AG04450 (cell line): ENCODE results near the gene WDR64. TPM values are rescaled to one million over a fixed set of nuclear protein-coding genes. Genes with fewer than 3 reads are reported as not detected.

Experiments used
- CTCF ChIA-PET: fragments of 300-600, 350-600 bp; formaldehyde crosslinking; extraction: SDS; loops from one replicate; lab custom pipeline; 2022; ENCODE audit warnings: antibody characterized with exemption, inconsistent platforms; lab: Charles Lee
- POLR2A ChIA-PET: fragments of 350-600 bp; formaldehyde crosslinking; extraction: SDS; loops from one replicate; lab custom pipeline; 2021; ENCODE audit warnings: antibody characterized with exemption, inconsistent platforms; lab: Yijun Ruan, JAX
- DNase-seq: peaks from one replicate; pipeline ENCODE4 v3.0.0-alpha.2; 2011; ENCODE audit warnings: low read depth, low spot score
- H3K27ac ChIP-seq: one replicate; pipeline ENCODE4 v1.5.1; 2012; ENCODE audit warnings: low read depth, low read length, control low read depth
- H3K27me3 ChIP-seq: one replicate; pipeline ENCODE4 v1.6.0; 2012; ENCODE audit warnings: low read length; ENCODE audit not compliant: control insufficient read depth, insufficient read depth
- H3K4me3 ChIP-seq: 2 replicates; pipeline ENCODE4 v1.5.1; 2011; ENCODE audit warnings: mild to moderate bottlenecking, low read depth, low read length, control low read depth
- H3K9me3 ChIP-seq: 2 replicates; pipeline ENCODE4 v1.5.1; 2012; ENCODE audit warnings: low read length; ENCODE audit not compliant: control insufficient read depth, insufficient read depth
- CTCF ChIP-seq: IDR thresholded peaks from 2 replicates; pipeline ENCODE4 v1.5.1; 2011; ENCODE audit warnings: low read depth, low read length, control low read depth, inconsistent platforms
- polyA plus RNA-seq: library from polyadenylated mRNA; depleted of rRNA; stranded (reverse); fragments of >200 nt; gene quantifications from 2 replicates; pipeline ENCODE4 v1.2.3, GENCODE V29; 2011

The WDR64 gene
- polyA plus RNA-seq, 1 experiment, result not detected

GRCh38 chr1:241765390-241765789, 113.3 kb downstream of the WDR64 start:
- Histone ChIP-seq H3K27me3 (no peaks in the 10 kb centered on the region), H3K9me3 (no peaks in the 10 kb centered on the region), H3K27ac (no peak overlapping the region), H3K4me3 (no peak overlapping the region)
- DNase-seq, result no peak
- POLR2A ChIA-PET, result no interaction called here
- CTCF ChIA-PET, result no interaction called here
- no peak for TF ChIP-seq CTCF

- H3K27me3 ChIP-seq, result no peaks in the 10 kb centered on the region
- no peak overlapping the region for H3K27ac ChIP-seq
- DNase-seq, result no peak
- H3K4me3 ChIP-seq, result no peak overlapping the region
- no peaks in the 10 kb centered on the region for H3K9me3 ChIP-seq
- CTCF ChIA-PET, result no interaction called here
- no peak for TF ChIP-seq CTCF
- POLR2A ChIA-PET, result no interaction called here
Measured at GRCh38 chr1:241767737-241768136, 115.7 kb downstream of the WDR64 start.

- Histone ChIP-seq H3K27me3 (no peaks in the 10 kb centered on the region), H3K27ac (no peak overlapping the region), H3K9me3 (no peaks in the 10 kb centered on the region), H3K4me3 (no peak overlapping the region)
- TF ChIP-seq CTCF, result no peak
- POLR2A ChIA-PET, result no interaction called here
- no peak for DNase-seq
- CTCF ChIA-PET, result interaction anchor here (0.6 kb wide), 1 partner anchor 44 kb away, joined by 3 read pairs; no protein-coding TSS in a partner anchor
Measured at GRCh38 chr1:241770115-241770514, 118.0 kb downstream of the WDR64 start.

- Histone ChIP-seq H3K4me3 (no peak overlapping the region), H3K27ac (no peak overlapping the region), H3K9me3 (no peaks in the 10 kb centered on the region), H3K27me3 (no peaks in the 10 kb centered on the region)
- POLR2A ChIA-PET, result no interaction called here
- TF ChIP-seq CTCF, result no peak
- no peak for DNase-seq
- CTCF ChIA-PET, result no interaction called here
Measured at GRCh38 chr1:241771117-241771516, 119.0 kb downstream of the WDR64 start.

- POLR2A ChIA-PET, result no interaction called here
- no peak for TF ChIP-seq CTCF
- no peak for DNase-seq
- Histone ChIP-seq H3K9me3 (no peaks in the 10 kb centered on the region), H3K27me3 (no peaks in the 10 kb centered on the region), H3K4me3 (no peak overlapping the region), H3K27ac (no peak overlapping the region)
- CTCF ChIA-PET, result interaction anchor here (1.0 kb wide), 1 partner anchor 20 kb away, joined by 3 read pairs; no protein-coding TSS in a partner anchor
Measured at GRCh38 chr1:241772932-241773500, 120.9 kb downstream of the WDR64 start.
